PC-9 (cell line): Measurements from ENCODE around the gene GNLY. TPM values are rescaled to one million over a fixed set of nuclear protein-coding genes. Genes with fewer than 3 reads are reported as not detected.

Experiments
- BruUV-seq: library from RNA; stranded (reverse); fragments of 400-500 nt; replicated peaks from 2 replicates; lab custom pipeline; 2021; lab: Mats Ljungman, UMichigan
- CTCF ChIA-PET: fragments of 300-600 bp; sonication (Branson Sonifier 250); formaldehyde crosslinking; loops from one replicate; lab custom pipeline; 2022; ENCODE audit warnings: antibody characterized with exemption; lab: Charles Lee
- POLR2A ChIA-PET: fragments of 300-600 bp; sonication (Branson Sonifier 250); formaldehyde crosslinking; loops from one replicate; lab custom pipeline; 2022; ENCODE audit warnings: antibody characterized with exemption; ENCODE audit not compliant: unreplicated experiment; lab: Charles Lee
- DNase-seq, 2 experiments: peaks; one replicate each; pipeline versions ENCODE4 v3.0.0 to v3.0.0-alpha.2; 2015 to 2022; ENCODE audit warnings: mixed read lengths in 1 of 2
- H2AFZ ChIP-seq: fragments of 200-600 bp; sonication (generic); 2 replicates; pipeline ENCODE4 v1.8.1; 2017; ENCODE audit warnings: antibody characterized with exemption
- H3F3A ChIP-seq: fragments of 200-600 bp; sonication (generic); 2 replicates; pipeline ENCODE4 v1.8.1; 2017; ENCODE audit warnings: antibody characterized with exemption, mild to moderate bottlenecking, low read depth; ENCODE audit not compliant: insufficient read depth
- H3K27ac ChIP-seq: fragments of 200-600 bp; sonication (generic); 2 replicates; pipeline ENCODE4 v1.6.1; 2016; ENCODE audit warnings: mixed run types
- H3K27me3 ChIP-seq: fragments of 200-600 bp; sonication (generic); 2 replicates; pipeline ENCODE4 v1.6.1; 2016; ENCODE audit warnings: low read depth, mixed run types; ENCODE audit not compliant: insufficient read depth
- H3K36me3 ChIP-seq: fragments of 200-600 bp; sonication (generic); 2 replicates; pipeline ENCODE4 v1.6.1; 2016; ENCODE audit warnings: low read depth, mixed run types
- H3K4me1 ChIP-seq: fragments of 200-600 bp; sonication (generic); replicated peaks from 2 replicates; pipeline ENCODE4 v1.6.1; 2016; ENCODE audit warnings: mixed run types; ENCODE audit not compliant: insufficient read depth
- H3K4me2 ChIP-seq: fragments of 200-600 bp; sonication (generic); 2 replicates; pipeline ENCODE4 v1.6.1; 2017; ENCODE audit warnings: mixed run types
- H3K4me3 ChIP-seq: fragments of 200-600 bp; sonication (generic); 2 replicates; pipeline ENCODE4 v1.6.1; 2016; ENCODE audit warnings: mixed run types
- H3K79me2 ChIP-seq: fragments of 200-600 bp; sonication (generic); 2 replicates; pipeline ENCODE4 v1.6.1; 2017; ENCODE audit warnings: low read depth, mixed run types
- H3K9me2 ChIP-seq: fragments of 200-600 bp; sonication (generic); 2 replicates; pipeline ENCODE4 v1.8.1; 2017; ENCODE audit warnings: mild to moderate bottlenecking; ENCODE audit not compliant: insufficient read depth
- H3K9me3 ChIP-seq: fragments of 200-600 bp; sonication (generic); 2 replicates; pipeline ENCODE4 v1.8.1; 2016; ENCODE audit warnings: low read depth; ENCODE audit not compliant: insufficient read depth
- H4K20me1 ChIP-seq: fragments of 200-600 bp; sonication (generic); 2 replicates; pipeline ENCODE4 v1.8.1; 2017; ENCODE audit not compliant: insufficient read depth
- EZH2 ChIP-seq: fragments of 200-600 bp; sonication (generic); IDR thresholded peaks from 2 replicates; pipeline ENCODE4 v1.8.0; 2017; ENCODE audit warnings: antibody characterized with exemption, low read depth
- intact Hi-C: fragments of 100-400 bp; cut with micrococcal nuclease; formaldehyde crosslinking; loops from one replicate; pipeline ENCODE4 v1.10.0; 2022; ENCODE audit not compliant: unreplicated experiment
- total RNA-seq: library from RNA; stranded (reverse); gene quantifications from 2 replicates; pipeline ENCODE4 v1.2.3, GENCODE V29; 2021
- TF ChIP-seq, protein P1 (sequence below): fragments of 200-600 bp; sonication (generic); conservative IDR thresholded peaks from 2 replicates; pipeline ENCODE4 v1.6.1; 2017; ENCODE audit warnings: mixed run types, antibody characterized with exemption, mild to moderate bottlenecking, moderate library complexity

The GNLY gene
- total RNA-seq, 1 experiment from 2014 or later, result not detected

DNA sequence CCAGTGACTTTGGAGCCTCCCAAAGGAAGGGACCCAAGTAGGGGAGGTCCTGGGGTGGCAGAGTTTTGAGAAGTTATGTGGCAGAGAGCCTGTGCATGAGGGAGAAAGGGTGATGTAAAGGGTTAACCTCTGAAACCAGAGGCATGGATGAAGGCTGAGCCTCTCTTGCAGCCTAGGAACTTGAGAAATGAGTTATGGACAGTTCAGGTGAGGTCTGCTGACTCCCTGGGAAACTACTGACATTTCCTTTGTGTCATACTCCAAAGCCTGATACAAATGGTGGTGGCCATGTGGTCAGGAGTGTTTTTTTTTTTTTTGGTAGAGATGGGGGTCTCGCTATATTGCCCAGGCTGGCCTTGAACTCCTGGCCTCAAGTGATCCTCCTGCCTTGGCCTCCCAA lies 12.4 kb upstream of the GNLY start:
- no peaks in the 10 kb centered on the region for H3K36me3 ChIP-seq
- TF ChIP-seq, protein P1, sequence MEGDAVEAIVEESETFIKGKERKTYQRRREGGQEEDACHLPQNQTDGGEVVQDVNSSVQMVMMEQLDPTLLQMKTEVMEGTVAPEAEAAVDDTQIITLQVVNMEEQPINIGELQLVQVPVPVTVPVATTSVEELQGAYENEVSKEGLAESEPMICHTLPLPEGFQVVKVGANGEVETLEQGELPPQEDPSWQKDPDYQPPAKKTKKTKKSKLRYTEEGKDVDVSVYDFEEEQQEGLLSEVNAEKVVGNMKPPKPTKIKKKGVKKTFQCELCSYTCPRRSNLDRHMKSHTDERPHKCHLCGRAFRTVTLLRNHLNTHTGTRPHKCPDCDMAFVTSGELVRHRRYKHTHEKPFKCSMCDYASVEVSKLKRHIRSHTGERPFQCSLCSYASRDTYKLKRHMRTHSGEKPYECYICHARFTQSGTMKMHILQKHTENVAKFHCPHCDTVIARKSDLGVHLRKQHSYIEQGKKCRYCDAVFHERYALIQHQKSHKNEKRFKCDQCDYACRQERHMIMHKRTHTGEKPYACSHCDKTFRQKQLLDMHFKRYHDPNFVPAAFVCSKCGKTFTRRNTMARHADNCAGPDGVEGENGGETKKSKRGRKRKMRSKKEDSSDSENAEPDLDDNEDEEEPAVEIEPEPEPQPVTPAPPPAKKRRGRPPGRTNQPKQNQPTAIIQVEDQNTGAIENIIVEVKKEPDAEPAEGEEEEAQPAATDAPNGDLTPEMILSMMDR, result no peak
- TF ChIP-seq EZH2, result no peak
- peak overlapping the region; percentile 99 for H3K27ac ChIP-seq
- no peak for DNase-seq
- peak overlapping the region; percentile 79 for H3K4me2 ChIP-seq
- H3F3A ChIP-seq, result peaks cover 29% of the 10 kb centered on the region
- intact Hi-C loops, result loop anchor here (1.0 kb wide), 1 partner anchor 20 kb away; no protein-coding TSS in a partner anchor
- ChIA-PET CTCF (interaction anchor here (1.0 to 1.1 kb wide), 2 partner anchors 25 to 27 kb away, joined by 3 to 4 read pairs; no protein-coding TSS in a partner anchor), POLR2A (no interaction called here)
- no peaks in the 10 kb centered on the region for H3K27me3 ChIP-seq
- peaks cover 38% of the 10 kb centered on the region for H3K4me1 ChIP-seq
- H3K9me2 ChIP-seq, result no peaks in the 10 kb centered on the region
- H3K9me3 ChIP-seq, result no peaks in the 10 kb centered on the region
- H2AFZ ChIP-seq, result no peak overlapping the region
- no peaks in the 10 kb centered on the region for H3K79me2 ChIP-seq
- H4K20me1 ChIP-seq, result no peaks in the 10 kb centered on the region
- BruUV-seq, result no TSS peak
- H3K4me3 ChIP-seq, result no peak overlapping the region

DNA sequence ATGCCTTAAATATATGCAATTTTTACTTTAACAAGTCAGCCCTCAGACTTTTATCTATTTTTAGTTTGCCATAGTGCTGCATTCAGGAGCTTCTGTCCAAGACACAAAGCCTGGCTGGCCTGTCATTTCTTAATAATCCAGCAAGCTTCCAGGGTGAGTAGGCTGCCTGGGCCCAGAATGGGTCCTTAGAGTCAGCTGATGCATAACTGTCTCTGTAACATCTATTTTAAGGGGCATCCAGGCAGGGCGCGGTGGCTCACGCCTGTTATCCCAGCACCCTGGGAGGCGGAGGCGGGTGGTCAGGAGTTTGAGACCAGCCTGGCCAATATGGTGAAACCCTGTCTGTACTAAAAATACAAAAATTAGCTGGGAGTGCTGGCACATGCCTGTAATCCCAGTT lies 11.8 kb upstream of the GNLY start:
- Histone ChIP-seq H3K9me3 (no peaks in the 10 kb centered on the region), H3K4me1 (peaks cover 38% of the 10 kb centered on the region), H3K9me2 (no peaks in the 10 kb centered on the region), H4K20me1 (no peaks in the 10 kb centered on the region), H2AFZ (no peak overlapping the region), H3K27me3 (no peaks in the 10 kb centered on the region), H3K36me3 (no peaks in the 10 kb centered on the region), H3K4me2 (no peak overlapping the region), H3K4me3 (no peak overlapping the region), H3K27ac (peak overlapping the region; percentile 99), H3F3A (peaks cover 29% of the 10 kb centered on the region), H3K79me2 (no peaks in the 10 kb centered on the region)
- intact Hi-C loops, result no loop called here
- no TSS peak for BruUV-seq
- POLR2A ChIA-PET, result no interaction called here
- CTCF ChIA-PET, result interaction anchor here (1.0 kb wide), 1 partner anchor 25 kb away, joined by 3 read pairs; no protein-coding TSS in a partner anchor
- TF ChIP-seq, protein P1, result no peak
- TF ChIP-seq EZH2, result no peak
- DNase-seq, result no peak

DNA sequence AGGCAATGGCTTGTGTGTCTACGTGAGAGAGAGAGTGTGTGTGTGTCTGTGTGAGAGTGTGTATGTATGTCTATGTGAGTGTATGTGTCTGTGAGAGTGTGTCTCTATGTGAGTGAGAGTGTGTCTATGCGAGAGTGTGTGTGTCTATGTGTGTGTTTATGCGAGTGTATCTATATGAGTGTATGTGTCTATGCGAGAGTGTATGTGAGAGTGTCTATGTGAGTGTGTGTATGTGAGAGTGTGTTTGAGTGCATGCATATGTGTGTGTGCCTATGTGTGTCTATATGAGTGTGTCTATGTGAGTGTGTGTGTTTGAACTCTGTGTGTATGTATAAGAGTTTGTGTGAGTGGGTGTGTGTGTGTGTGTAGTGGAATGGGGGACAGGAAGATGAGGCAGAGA lies 9.8 kb upstream of the GNLY start:
- no TSS peak for BruUV-seq
- ChIA-PET CTCF (interaction anchor here (0.6 kb wide), 1 partner anchor 79 kb away, joined by 7 read pairs; no protein-coding TSS in a partner anchor), POLR2A (no interaction called here)
- H3K4me1 ChIP-seq, result peaks cover 31% of the 10 kb centered on the region
- no peak for TF ChIP-seq EZH2
- TF ChIP-seq, protein P1, result no peak
- no peaks in the 10 kb centered on the region for H3K9me2 ChIP-seq
- H3K27me3 ChIP-seq, result no peaks in the 10 kb centered on the region
- H3K36me3 ChIP-seq, result no peaks in the 10 kb centered on the region
- no peaks in the 10 kb centered on the region for H3K79me2 ChIP-seq
- H3K27ac ChIP-seq, result no peak overlapping the region
- H4K20me1 ChIP-seq, result no peaks in the 10 kb centered on the region
- peaks cover 29% of the 10 kb centered on the region for H3F3A ChIP-seq
- DNase-seq, result no peak
- no peaks in the 10 kb centered on the region for H3K9me3 ChIP-seq
- H3K4me3 ChIP-seq, result no peak overlapping the region
- intact Hi-C loops, result no loop called here
- H2AFZ ChIP-seq, result no peak overlapping the region
- no peak overlapping the region for H3K4me2 ChIP-seq
